GM21619 (cell line): ENCODE data around the gene TSPAN32.
"Not testable (repeated sequence)": the region's sequence is repeated elsewhere in the genome, so short reads cannot be mapped to it uniquely, and the experiment has no call there.

Experiments
- ATAC-seq: cut with Tn5 transposase; IDR thresholded peaks from one replicate; pipeline ENCODE4 v1.9.1; 2021; ENCODE audit not compliant: unreplicated experiment

Gene TSPAN32

DNA sequence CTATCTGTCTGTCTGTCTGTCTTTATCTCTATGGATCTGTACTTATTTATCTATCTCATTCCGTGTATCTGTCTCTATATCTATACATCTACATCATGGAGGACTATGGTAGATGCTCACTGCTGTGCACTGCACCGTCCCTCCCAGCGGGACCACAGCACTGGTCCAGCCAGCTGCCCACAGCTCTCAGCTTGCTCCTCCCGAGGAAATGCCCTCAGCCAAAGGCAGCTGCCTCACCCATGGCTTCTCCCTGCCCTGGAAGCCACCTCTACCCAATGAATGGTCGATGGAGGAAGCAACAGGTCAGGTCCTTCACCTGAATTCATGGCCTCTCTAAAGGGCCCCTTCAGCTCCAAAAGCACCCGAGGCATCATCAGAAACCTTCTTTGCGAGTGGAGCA, 60.6 kb downstream of the TSPAN32 start:
- ATAC-seq = no peak

DNA sequence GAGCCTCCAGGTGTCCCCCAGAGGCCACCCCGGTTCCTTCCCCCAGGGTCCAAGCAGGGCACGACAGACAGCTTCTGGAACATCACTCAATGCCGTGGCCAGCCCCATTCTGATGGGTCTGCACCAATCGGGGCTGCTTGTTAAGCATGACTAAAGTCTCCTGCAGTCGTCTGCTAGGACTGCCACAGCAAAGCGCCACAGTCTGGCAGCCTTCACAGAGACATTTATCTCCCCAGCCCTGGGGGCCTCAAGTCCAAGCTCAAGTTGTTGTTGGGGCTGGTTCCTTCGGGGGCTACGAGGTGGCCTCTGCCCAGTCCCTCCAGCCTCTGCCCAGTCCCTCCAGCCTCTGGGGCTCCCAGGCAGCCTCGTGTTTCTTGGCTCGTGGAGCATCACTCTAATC, 61.3 kb downstream of the TSPAN32 start:
- no peak for ATAC-seq

DNA sequence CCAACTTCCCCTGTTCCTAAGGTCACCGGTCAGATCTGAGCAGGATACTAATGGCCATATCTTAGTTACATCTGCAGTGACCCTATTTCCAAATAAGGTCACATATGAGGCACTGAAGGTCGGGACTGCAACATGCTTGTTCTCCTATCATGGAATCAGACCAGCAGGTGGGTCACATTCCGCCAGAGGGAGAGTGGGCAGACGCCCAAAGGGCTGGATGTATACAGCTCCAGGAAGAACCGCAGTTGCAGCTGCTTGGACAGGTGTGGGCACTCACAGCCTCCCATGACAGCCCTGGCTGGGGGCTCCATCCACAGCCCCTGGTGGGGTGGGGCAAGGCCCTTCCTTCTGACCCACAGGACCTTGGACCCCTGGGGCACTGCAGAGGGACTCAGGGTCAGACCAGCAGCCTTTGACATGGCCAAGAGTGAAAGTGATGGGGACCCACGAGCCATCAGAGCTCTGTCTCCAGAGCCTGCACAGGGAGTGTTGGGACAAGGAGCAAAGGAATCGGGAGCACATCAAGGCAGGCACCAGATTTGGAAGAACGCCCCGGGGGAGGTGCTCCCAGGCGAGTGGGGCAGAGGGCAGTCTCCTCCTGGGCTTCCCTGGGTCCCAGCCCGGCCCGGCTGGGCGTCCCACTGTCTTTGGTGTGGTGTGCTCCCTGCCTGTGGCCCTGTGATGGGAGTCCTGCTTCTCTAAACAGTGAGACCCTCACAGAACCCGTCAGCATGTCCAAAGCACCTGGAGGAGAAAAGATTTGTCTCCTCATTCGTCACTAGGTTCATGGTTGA, 62.0 kb downstream of the TSPAN32 start:
- ATAC-seq = no peak

DNA sequence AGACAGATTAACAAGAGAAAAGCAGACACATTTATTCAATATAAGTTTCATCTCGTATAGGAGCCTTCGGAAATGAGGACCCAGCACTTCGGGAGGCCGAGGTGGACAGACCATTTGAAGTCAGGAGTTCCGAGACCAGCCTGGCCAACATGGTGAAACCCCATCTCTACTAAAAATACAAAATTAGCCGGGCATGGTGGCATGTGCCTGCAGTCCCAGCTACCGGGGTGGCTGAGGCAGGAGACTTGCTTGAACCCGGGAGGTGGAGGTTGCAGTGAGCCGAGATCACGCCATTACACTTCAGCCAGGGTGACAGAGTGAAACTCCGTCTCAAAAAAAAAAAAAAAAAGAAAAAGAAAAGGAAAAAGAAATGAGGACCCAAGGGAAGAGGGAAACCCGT, 62.6 kb downstream of the TSPAN32 start:
- not testable (repeated sequence) for ATAC-seq

DNA sequence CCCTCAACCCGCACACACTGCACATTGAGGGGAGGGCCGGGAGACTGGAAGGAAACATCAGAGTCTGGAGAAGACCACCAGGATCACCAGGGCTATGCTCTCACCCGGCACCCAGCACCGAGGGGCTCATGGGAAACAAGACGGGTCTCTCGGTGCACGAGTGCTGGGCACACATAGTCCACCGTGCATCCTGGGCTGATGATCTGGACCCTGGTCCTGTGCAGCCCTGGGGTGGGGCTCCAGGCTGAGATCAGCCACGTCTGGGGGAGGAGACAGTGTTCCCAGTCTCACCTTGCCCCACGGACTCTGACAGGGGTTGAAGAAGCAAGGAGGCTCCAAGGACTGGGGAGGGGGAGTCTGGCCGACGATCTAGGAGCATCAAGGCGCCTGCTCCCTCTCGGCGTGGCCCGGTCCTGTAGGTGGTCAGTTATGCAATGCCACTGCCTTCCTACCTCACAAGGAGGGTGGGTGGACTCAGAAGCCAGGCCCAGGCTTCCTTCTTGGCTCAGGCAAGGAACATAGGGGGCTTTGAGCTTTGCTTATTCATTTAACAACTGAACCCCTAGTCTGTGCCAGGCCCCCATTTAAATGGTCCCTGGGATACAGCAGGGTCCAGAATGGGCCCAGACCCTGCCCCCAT, 63.9 kb downstream of the TSPAN32 start:
- no peak for ATAC-seq

DNA sequence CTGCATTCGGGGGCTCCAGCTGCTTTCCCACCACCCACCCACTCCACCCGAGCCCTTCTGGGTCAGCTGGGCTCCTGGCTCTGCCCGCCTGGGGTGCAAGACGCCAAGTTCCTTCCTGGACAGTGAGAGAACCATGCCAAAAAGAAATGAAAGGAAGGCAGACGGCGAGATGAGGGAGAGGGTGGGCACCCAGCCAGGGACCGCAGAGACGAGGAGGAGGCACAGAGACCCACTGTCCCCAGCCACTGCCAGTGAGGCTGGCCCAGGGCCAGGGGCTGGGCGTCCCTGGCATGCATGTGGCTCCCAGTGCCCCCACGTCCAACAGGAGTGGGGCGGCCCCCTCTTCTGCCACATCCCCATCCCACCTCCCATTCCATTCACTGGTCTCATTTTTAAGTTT, 64.5 kb downstream of the TSPAN32 start:
- ATAC-seq = no peak

DNA sequence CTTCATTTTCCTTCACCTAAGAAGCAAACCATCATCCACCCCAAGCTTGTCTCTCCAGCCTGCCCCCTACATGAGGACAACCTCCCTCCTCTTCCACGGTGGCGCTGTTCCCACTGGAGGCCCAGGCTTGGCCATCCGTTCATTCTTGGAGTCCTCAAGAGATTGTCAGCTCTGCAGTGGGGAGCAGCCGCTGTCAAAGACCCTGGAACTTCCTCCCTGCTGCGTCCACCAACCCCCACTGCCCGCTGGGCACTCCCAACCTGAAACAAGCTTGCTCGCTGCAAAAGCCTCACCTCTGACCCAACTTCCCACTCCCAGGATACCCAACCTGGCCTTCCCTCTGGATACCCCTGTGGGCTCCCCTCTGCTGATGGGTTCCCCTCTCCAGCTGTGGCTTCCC, 64.9 kb downstream of the TSPAN32 start:
- ATAC-seq = no peak

DNA sequence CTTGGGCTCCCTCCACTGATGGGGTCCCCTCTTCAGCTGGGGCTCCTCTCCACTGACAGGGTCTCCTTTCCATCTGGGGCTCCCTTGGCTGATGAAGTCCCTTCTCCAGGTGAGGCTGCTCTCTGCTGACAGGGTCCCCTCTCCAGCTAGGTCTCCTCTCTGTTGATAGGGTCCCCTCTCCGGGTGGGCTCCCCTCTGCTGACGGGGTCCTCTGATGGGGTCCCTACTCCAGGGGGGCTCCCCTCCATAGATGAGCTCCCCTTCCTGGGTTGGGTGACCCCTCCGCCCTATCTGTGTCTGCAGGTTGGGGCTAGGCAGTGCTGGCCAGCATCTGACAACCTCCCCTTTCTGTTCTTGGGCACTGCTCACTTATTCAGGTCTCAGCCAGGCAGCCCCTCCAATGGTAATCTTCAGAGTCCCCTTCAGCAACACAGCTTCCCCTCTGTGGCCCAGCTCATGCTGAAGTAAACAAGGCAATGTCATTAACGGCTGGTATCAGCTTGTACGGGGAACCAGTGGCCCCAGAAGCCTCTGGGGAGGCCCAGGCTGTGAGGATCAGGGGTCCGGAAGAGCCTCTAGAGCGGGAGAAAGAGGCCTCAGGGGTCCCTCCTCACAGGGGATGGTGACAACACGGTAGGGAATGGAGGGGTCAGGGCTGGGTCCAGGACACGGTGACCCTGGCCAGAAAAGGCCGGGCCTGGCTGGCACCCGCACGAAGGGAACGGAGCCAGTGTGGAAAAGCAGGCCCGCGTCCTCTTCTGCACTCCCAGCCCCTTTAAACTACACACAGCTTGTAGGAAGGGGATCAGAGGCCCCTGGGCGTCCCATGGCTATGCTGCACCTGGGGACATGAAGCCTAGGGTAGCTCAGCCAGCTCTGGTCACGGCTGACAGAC, 65.7 kb downstream of the TSPAN32 start:
- ATAC-seq = no peak
